ENCODE results near the gene PSMD12. TPM values are rescaled to one million over a fixed set of nuclear protein-coding genes. Genes with fewer than 3 reads are reported as not detected.
A peak's percentile ranks its signal among the peaks of the same experiment; 100 is the strongest.

Gene PSMD12
- total and polyA plus RNA-seq, 2 donors (not counting 3 experiments of a cell fraction or from before 2014, with no cell fraction given): 14.1 to 73.0 TPM

GRCh38 chr17:67365738-67366192, 612 bp downstream of the PSMD12 start:
- peaks cover 56% of the 10 kb centered on the region for H3K79me2 ChIP-seq (ENCODE audit: control insufficient read depth, insufficient read depth, low read length)
- CTCF ChIA-PET: interaction anchor here (1.2 to 2.2 kb wide), 5 partner anchors 9 to 324 kb away, joined by 3 to 16 read pairs (median 8); no protein-coding TSS in a partner anchor
- no peaks in the 10 kb centered on the region for H3K9me1 ChIP-seq (replicated peaks; ENCODE audit: control insufficient read depth, extremely low read depth, insufficient read depth, low read length)
- TSS peak; percentile 88 for BruUV-seq (replicated peaks)
- DNase-seq (ENCODE audit: low read depth, low spot score) (peak; percentile 71), FAIRE-seq (no peak)
- H3K4me1 ChIP-seq (ENCODE audit: control insufficient read depth, extremely low read depth, insufficient read depth, low read length): peaks cover 14% of the 10 kb centered on the region
- dilution Hi-C loops (cut with MboI; ENCODE audit: extremely low pct_ligation_motif_present, low sequenced_read_pairs): no loop called here
- peak overlapping the region; percentile 60 to 93 (median 64) for H3K4me3 ChIP-seq (replicated peaks in 1 of 3; ENCODE audit: insufficient read depth in 1 of 3, low read depth in 1 of 3, low read length in 3 of 3)
- no peak for TF ChIP-seq EZH2 (IDR thresholded peaks at IDR 0.05; ENCODE audit: borderline replicate concordance, low read depth, low read length, severe bottlenecking)
- no peak for TF ChIP-seq MYC (IDR thresholded peaks at IDR 0.05; ENCODE audit: low read depth, low read length)
- TF ChIP-seq MAX (IDR thresholded peaks at IDR 0.05; ENCODE audit: insufficient read depth, insufficient read length): no peak
- TF ChIP-seq CTCF (IDR thresholded peaks at IDR 0.05; ENCODE audit: extremely low read depth in 1 of 2, insufficient read depth in 1 of 2, low read depth in 1 of 2, low read length in 2 of 2): no peak
- no peak for TF ChIP-seq JUN (IDR thresholded peaks at IDR 0.05; ENCODE audit: borderline replicate concordance, insufficient read depth, insufficient read length, low read depth)
- no peak for TF ChIP-seq POLR2AphosphoS5 (IDR thresholded peaks at IDR 0.05; ENCODE audit: insufficient read depth, low read depth, low read length)
- no peak for TF ChIP-seq POLR2A (IDR thresholded peaks at IDR 0.05; ENCODE audit: low read depth, low read length)
- TF ChIP-seq GATA2 (IDR thresholded peaks at IDR 0.05; ENCODE audit: insufficient read depth, insufficient read length, low read depth, low read length): no peak
- no peak for TF ChIP-seq FOS (IDR thresholded peaks at IDR 0.05; ENCODE audit: borderline replicate concordance, insufficient read depth, low read length)
- no peaks in the 10 kb centered on the region for H3K27me3 ChIP-seq (ENCODE audit: control insufficient read depth in 2 of 2, insufficient read depth in 2 of 2, low read length in 2 of 2)
- no peaks in the 10 kb centered on the region for H4K20me1 ChIP-seq (replicated peaks; ENCODE audit: control insufficient read depth, extremely low read depth, insufficient read depth, low read length)
- POLR2A ChIA-PET: interaction anchor here (0.6 kb wide), 1 partner anchor 10 kb away, joined by 8 read pairs; no protein-coding TSS in a partner anchor
- peak overlapping the region; percentile 80 for H3K27ac ChIP-seq (ENCODE audit: insufficient read depth, low read depth, low read length)
- peak overlapping the region; percentile 96 for H3K9ac ChIP-seq (replicated peaks; ENCODE audit: extremely low read depth, insufficient read depth, low read length)
- H2AFZ ChIP-seq (ENCODE audit: low read depth, low read length): no peak overlapping the region
- intact Hi-C loops (cut with micrococcal nuclease): loop anchor here (5.0 kb wide), 1 partner anchor 118 kb away; the partner anchor contains the start of gene HELZ
- H3K36me3 ChIP-seq (ENCODE audit: control insufficient read depth in 2 of 2, extremely low read depth in 1 of 2, insufficient read depth in 2 of 2, low read length in 2 of 2): no peaks in the 10 kb centered on the region
- H3K4me2 ChIP-seq (ENCODE audit: insufficient read depth, low read length): peak overlapping the region; percentile 85
- no peaks in the 10 kb centered on the region for H3K9me3 ChIP-seq (replicated peaks; ENCODE audit: control insufficient read depth, insufficient read depth, low read length)
